Loucy (cell line): Measurements from ENCODE around the gene HMGN4.
A peak's percentile ranks its signal among the peaks of the same experiment; 100 is the strongest.

ENCODE experiments used
- H2AFZ ChIP-seq: fragments of 200-600 bp; sonication (generic); 2 replicates; pipeline ENCODE4 v1.6.0; 2016; ENCODE audit warnings: antibody characterized with exemption, mild to moderate bottlenecking, low read length, moderate library complexity
- H3F3A ChIP-seq: fragments of 200-600 bp; 2 replicates; pipeline ENCODE4 v1.6.0; 2016; ENCODE audit warnings: antibody characterized with exemption, low read depth, mild to moderate bottlenecking
- H3K27me3 ChIP-seq: fragments of 200-600 bp; sonication (generic); 2 replicates; pipeline ENCODE4 v1.6.1; 2014; ENCODE audit warnings: low read length, mild to moderate bottlenecking; ENCODE audit not compliant: insufficient read depth, poor library complexity, severe bottlenecking
- H3K36me3 ChIP-seq: fragments of 200-600 bp; sonication (generic); 2 replicates; pipeline ENCODE4 v1.6.1; 2016; ENCODE audit warnings: low read length; ENCODE audit not compliant: insufficient read depth
- H3K4me1 ChIP-seq: fragments of 200-600 bp; sonication (generic); 2 replicates; pipeline ENCODE4 v1.5.1; 2014; ENCODE audit warnings: low read length, mild to moderate bottlenecking; ENCODE audit not compliant: insufficient read depth, poor library complexity, severe bottlenecking
- H3K4me2 ChIP-seq: fragments of 200-600 bp; sonication (generic); 2 replicates; pipeline ENCODE4 v1.6.0; 2014; ENCODE audit warnings: antibody characterized with exemption, low read length, low read depth, mild to moderate bottlenecking; ENCODE audit not compliant: poor library complexity, severe bottlenecking
- H3K4me3 ChIP-seq: fragments of 200-600 bp; sonication (generic); 2 replicates; pipeline ENCODE4 v1.5.1; 2014; ENCODE audit warnings: low read length, mild to moderate bottlenecking, mixed read lengths; ENCODE audit not compliant: poor library complexity, severe bottlenecking
- H3K79me2 ChIP-seq: fragments of 200-600 bp; sonication (generic); 2 replicates; pipeline ENCODE4 v1.6.1; 2014; ENCODE audit warnings: low read length; ENCODE audit not compliant: insufficient read depth
- H3K9ac ChIP-seq: fragments of 200-600 bp; sonication (generic); 2 replicates; pipeline ENCODE4 v1.6.0; 2014; ENCODE audit warnings: mild to moderate bottlenecking, low read depth, low read length, moderate library complexity; ENCODE audit not compliant: poor library complexity, severe bottlenecking
- H3K9me2 ChIP-seq: fragments of 200-600 bp; sonication (generic); replicated peaks from 2 replicates; pipeline ENCODE4 v1.6.1; 2016; ENCODE audit warnings: low read depth, low read length, mixed read lengths
- H3K9me3 ChIP-seq: fragments of 200-600 bp; sonication (generic); 2 replicates; pipeline ENCODE4 v1.6.1; 2014; ENCODE audit warnings: mild to moderate bottlenecking, antibody characterized with exemption, low read length, low read depth; ENCODE audit not compliant: insufficient read depth
- H4K20me1 ChIP-seq: fragments of 200-600 bp; sonication (generic); 2 replicates; pipeline ENCODE4 v1.6.0; 2014; ENCODE audit warnings: antibody characterized with exemption, low read length, mild to moderate bottlenecking; ENCODE audit not compliant: insufficient read depth, poor library complexity, severe bottlenecking
- CTCF ChIP-seq: fragments of 200-600 bp; sonication (generic); conservative IDR thresholded peaks from 2 replicates; pipeline ENCODE4 v1.5.1; 2014; ENCODE audit warnings: mild to moderate bottlenecking, antibody characterized with exemption, low read length
- EZH2phosphoT487 ChIP-seq: fragments of 200-600 bp; IDR thresholded peaks from 2 replicates; pipeline ENCODE4 v1.6.1; 2018; ENCODE audit warnings: antibody characterized with exemption, mild to moderate bottlenecking, moderate library complexity, borderline replicate concordance

Gene HMGN4

DNA sequence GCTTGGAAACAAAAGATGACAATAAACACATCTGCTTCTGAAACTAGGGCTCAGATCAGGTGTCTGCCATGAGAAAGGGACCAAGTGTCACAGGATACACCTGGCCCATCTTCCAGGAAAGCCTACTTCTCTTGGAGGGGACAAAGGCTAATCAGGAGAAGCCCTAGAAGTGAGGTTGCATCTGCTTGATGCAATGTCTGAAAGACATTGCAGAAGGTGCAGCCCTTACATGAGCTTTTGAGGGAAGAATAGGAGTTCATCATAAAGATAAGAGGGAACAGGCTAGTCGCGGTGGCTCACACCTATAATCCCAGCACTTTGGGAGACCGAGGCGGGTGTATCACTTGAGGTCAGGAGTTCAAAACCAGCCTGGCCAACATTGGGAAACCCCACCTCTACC, 40.6 kb upstream of the HMGN4 start:
- Histone ChIP-seq H3K4me1 (peaks cover 24% of the 10 kb centered on the region), H3K36me3 (no peaks in the 10 kb centered on the region), H2AFZ (peak overlapping the region; percentile 20; the same call in 1 of the 2 replicates), H3K4me3 (no peak overlapping the region), H4K20me1 (no peaks in the 10 kb centered on the region), H3K4me2 (no peak overlapping the region), H3K79me2 (no peaks in the 10 kb centered on the region), H3K9me3 (no peaks in the 10 kb centered on the region), H3K27me3 (no peaks in the 10 kb centered on the region), H3K9me2 (no peaks in the 10 kb centered on the region), H3K9ac (no peak overlapping the region), H3F3A (no peaks in the 10 kb centered on the region)
- TF ChIP-seq CTCF = no peak

GRCh38 chr6:26500102-26500501, 38.1 kb upstream of the HMGN4 start, which contains the start of gene BTN1A1:
BTN1A1 (plus strand) TSS chr6:26500303; CDS start chr6:26501287, 984 bp downstream.
- Histone ChIP-seq H2AFZ (peak within 1 kb of the TSS; percentile 62), H3K36me3 (no peaks in the 10 kb centered on the region), H3K9me3 (no peaks in the 10 kb centered on the region), H3K9ac (peak within 1 kb of the TSS; percentile 38), H3K4me1 (peaks cover 28% of the 10 kb centered on the region), H3K9me2 (no peaks in the 10 kb centered on the region), H3K4me2 (peak within 1 kb of the TSS; percentile 38), H3F3A (no peaks in the 10 kb centered on the region), H3K27me3 (no peaks in the 10 kb centered on the region), H4K20me1 (no peaks in the 10 kb centered on the region), H3K79me2 (no peaks in the 10 kb centered on the region), H3K4me3 (no peak within 1 kb of the TSS)
- no peak for TF ChIP-seq CTCF
- TF ChIP-seq EZH2phosphoT487 = no peak

- Histone ChIP-seq H3K36me3 (no peaks in the 10 kb centered on the region), H3K9me3 (no peaks in the 10 kb centered on the region), H3F3A (no peaks in the 10 kb centered on the region), H4K20me1 (no peaks in the 10 kb centered on the region), H3K9me2 (no peaks in the 10 kb centered on the region), H2AFZ (no peak overlapping the region), H3K9ac (no peak overlapping the region), H3K27me3 (no peaks in the 10 kb centered on the region), H3K4me3 (no peak overlapping the region), H3K4me2 (peak overlapping the region; percentile 48), H3K4me1 (peaks cover 28% of the 10 kb centered on the region), H3K79me2 (no peaks in the 10 kb centered on the region)
- TF ChIP-seq CTCF = no peak
- no peak for TF ChIP-seq EZH2phosphoT487
These were observed 36.6 kb upstream of the HMGN4 start for GRCh38 chr6:26501482-26501986.
